Left ventricle myocardium inferior (tissue), 1 donor: ENCODE data around the gene EHD1. TPM values are rescaled to one million over a fixed set of nuclear protein-coding genes. Genes with fewer than 3 reads are reported as not detected.

Experiments used
- DNase-seq: peaks from one replicate; pipeline ENCODE4 v3.0.0-alpha.2; 2020
- H3K27ac ChIP-seq: fragments of 200-600 bp; replicated peaks from 2 replicates; pipeline ENCODE4 v1.8.0; 2021
- H3K27me3 ChIP-seq: fragments of 200-600 bp; 2 replicates; pipeline ENCODE4 v1.8.0; 2021; ENCODE audit warnings: low read depth
- H3K36me3 ChIP-seq: fragments of 200-600 bp; 2 replicates; pipeline ENCODE4 v1.8.0; 2021
- H3K4me1 ChIP-seq: fragments of 200-600 bp; 2 replicates; pipeline ENCODE4 v1.8.0; 2021
- H3K4me3 ChIP-seq: fragments of 200-600 bp; 2 replicates; pipeline ENCODE4 v1.8.0; 2021; ENCODE audit warnings: mild to moderate bottlenecking, moderate library complexity
- H3K9me3 ChIP-seq: fragments of 200-600 bp; replicated peaks from 2 replicates; pipeline ENCODE4 v1.8.0; 2021
- CTCF ChIP-seq: fragments of 200-600 bp; IDR thresholded peaks from 2 replicates; pipeline ENCODE4 v1.8.0; 2021; ENCODE audit warnings: antibody characterized with exemption, mild to moderate bottlenecking, borderline replicate concordance
- intact Hi-C: fragments of 100-400 bp; cut with micrococcal nuclease; formaldehyde crosslinking; loops from one replicate; pipeline ENCODE4 v1.11.0; 2022
- total RNA-seq: library from RNA; stranded (reverse); fragmentation: NEBNext Ultra II Directional; extraction: Animal tissue kit (Norgen Biotek cat#: 25700); gene quantifications from one replicate; pipeline ENCODE4 v1.2.1, GENCODE V29; 2021
- donor health status: DM: no; HTN: yes; CAD: no; lungs with severe emphysema.

EHD1 gene
- total RNA-seq, 1 donor from 2014 or later: 40.3 TPM

- intact Hi-C loops: no loop called here
- Histone ChIP-seq H3K4me1 (peaks cover 13% of the 10 kb centered on the region), H3K27ac (no peak overlapping the region), H3K4me3 (no peak overlapping the region), H3K9me3 (no peaks in the 10 kb centered on the region), H3K36me3 (no peaks in the 10 kb centered on the region), H3K27me3 (no peaks in the 10 kb centered on the region)
- DNase-seq: no peak
- TF ChIP-seq CTCF: no peak
These were observed 64.6 kb downstream of the EHD1 start for GRCh38 chr11:64813826-64814225.

DNA sequence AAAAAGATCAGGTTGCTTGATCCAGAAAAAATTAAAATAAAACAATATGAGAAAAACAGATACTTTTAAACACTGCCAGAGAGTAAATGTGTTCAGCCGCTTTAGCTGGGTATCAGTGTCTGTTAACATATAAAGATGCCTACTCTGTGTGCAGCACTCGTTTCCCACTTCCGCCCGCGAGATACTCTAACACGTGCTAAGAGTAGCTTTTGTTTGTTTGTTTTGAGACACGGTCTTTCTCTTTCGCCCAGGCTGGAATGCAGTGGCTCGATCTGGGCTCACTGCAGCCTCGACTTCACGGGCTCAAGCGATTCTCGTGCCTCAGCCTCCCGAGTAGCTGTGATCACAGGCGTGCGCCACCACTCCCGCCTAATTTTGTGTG, 67.5 kb downstream of the EHD1 start:
- H3K27ac ChIP-seq: peak overlapping the region; percentile 76
- DNase-seq: no peak
- intact Hi-C loops: no loop called here
- H3K36me3 ChIP-seq: peaks cover 14% of the 10 kb centered on the region
- H3K9me3 ChIP-seq: no peaks in the 10 kb centered on the region
- peaks cover 13% of the 10 kb centered on the region for H3K4me1 ChIP-seq
- no peaks in the 10 kb centered on the region for H3K27me3 ChIP-seq
- no peak for TF ChIP-seq CTCF
- peak overlapping the region; percentile 88 for H3K4me3 ChIP-seq

GRCh38 chr11:64810271-64810890, 68.0 kb downstream of the EHD1 start, which contains the start of gene MEN1:
TSS of gene MEN1 (minus strand) at chr11:64810551. CDS start at chr11:64810109, 442 bp downstream.
- TF ChIP-seq CTCF: no peak
- Histone ChIP-seq H3K9me3 (no peaks in the 10 kb centered on the region), H3K4me3 (peak within 1 kb of the TSS; percentile 88), H3K36me3 (peaks cover 17% of the 10 kb centered on the region), H3K27ac (peak within 1 kb of the TSS; percentile 76), H3K27me3 (no peaks in the 10 kb centered on the region), H3K4me1 (peaks cover 13% of the 10 kb centered on the region)
- DNase-seq: peak; percentile 97
- intact Hi-C loops: no loop called here

GRCh38 chr11:64809781-64810241, 68.6 kb downstream of the EHD1 start:
- H3K36me3 ChIP-seq: peaks cover 23% of the 10 kb centered on the region
- TF ChIP-seq CTCF: no peak
- peak overlapping the region; percentile 88 for H3K4me3 ChIP-seq
- peaks cover 13% of the 10 kb centered on the region for H3K4me1 ChIP-seq
- no peak for DNase-seq
- H3K27me3 ChIP-seq: no peaks in the 10 kb centered on the region
- intact Hi-C loops: no loop called here
- H3K27ac ChIP-seq: peak overlapping the region; percentile 76
- no peaks in the 10 kb centered on the region for H3K9me3 ChIP-seq

DNA sequence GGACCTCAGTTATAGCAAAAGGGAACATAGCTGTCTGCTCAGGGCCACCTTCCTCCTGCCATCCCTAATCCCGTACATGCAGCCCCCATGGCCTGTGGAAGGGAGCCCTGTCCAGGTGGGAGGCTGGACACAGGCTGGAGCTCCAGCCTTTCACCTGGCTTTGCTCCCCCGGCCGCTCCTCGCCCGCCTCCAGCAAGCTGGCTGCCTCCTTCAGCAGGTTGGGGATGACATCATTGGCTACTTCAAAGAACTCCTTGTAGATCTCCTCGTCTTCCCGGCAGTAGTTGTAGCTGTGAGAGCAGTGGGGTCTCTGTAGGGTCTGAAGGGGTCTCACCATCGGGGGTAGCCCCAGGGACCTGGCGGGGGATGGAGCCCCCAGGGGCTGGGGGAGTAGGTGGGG, 72.9 kb downstream of the EHD1 start:
- H3K9me3 ChIP-seq: no peaks in the 10 kb centered on the region
- no peaks in the 10 kb centered on the region for H3K27me3 ChIP-seq
- peaks cover 48% of the 10 kb centered on the region for H3K4me1 ChIP-seq
- no peak for DNase-seq
- TF ChIP-seq CTCF: no peak
- H3K27ac ChIP-seq: no peak overlapping the region
- H3K4me3 ChIP-seq: no peak overlapping the region
- intact Hi-C loops: no loop called here
- H3K36me3 ChIP-seq: peaks cover 29% of the 10 kb centered on the region
